NCI-H1417 (cell line): Measurements from ENCODE around the gene CD22.

Source experiments
- DNase-seq, 3 experiments: peaks; one replicate each; lab custom pipeline; 2025; lab: John Stamatoyannopoulos, UW

CD22 gene

DNA sequence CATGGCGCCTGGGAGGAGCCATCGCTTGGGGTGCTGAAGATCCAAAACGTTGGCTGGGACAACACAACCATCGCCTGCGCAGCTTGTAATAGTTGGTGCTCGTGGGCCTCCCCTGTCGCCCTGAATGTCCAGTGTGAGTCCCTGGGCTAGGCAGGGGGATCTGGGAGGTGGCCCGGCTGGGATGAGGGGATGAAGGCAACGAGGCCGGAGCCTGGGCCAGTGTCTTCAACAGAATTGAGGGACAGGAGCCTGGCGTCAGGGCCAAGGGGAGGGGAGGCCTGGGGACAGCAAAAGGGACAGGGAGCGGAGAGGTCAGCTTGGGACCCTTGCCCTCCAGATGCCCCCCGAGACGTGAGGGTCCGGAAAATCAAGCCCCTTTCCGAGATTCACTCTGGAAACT, 12.0 kb downstream of the CD22 start:
- DNase-seq, result no peak

DNA sequence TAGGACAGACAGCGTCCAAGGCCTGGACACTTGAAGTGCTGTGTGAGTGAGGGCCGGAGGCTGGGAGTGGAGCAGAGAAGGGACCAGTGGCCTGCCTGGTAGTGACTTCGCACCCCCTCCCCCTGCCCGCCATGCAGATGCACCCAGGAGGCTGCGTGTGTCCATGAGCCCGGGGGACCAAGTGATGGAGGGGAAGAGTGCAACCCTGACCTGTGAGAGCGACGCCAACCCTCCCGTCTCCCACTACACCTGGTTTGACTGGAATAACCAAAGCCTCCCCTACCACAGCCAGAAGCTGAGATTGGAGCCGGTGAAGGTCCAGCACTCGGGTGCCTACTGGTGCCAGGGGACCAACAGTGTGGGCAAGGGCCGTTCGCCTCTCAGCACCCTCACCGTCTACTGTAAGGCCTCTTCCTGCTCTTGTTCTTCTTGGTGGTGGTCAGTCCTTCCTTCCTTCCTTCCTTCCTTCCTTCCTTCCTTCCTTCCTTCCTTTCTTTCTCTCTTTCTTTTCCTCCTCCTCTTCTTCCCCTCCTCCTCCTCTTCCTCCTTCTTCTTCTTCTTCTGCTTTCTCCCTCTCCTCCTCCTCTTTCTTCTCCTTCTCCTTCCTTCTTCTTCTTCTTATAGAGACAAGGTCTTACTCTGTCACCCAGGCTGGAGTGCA, 12.7 kb downstream of the CD22 start:
- no peak for DNase-seq

DNA sequence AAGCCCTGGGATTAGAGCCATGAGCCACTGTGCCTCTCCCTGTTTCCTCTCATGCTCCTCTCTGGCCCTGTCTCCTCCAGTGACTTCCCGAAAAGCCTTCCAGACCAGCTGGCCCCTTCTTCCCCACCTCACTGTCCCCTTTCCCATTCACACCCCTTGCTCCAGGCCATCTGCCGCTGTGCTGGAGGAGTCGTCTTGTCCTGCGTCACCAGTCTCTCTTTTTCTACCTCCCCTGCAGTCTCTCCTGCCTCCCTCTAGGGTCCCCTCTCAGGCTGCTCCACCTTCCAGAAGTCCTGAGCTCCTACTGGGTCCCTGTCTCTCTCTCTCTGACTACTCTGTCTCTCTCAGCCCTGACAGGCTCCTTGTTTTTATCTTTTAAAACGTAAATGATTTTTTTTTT, 13.4 kb downstream of the CD22 start:
- DNase-seq, result no peak

DNA sequence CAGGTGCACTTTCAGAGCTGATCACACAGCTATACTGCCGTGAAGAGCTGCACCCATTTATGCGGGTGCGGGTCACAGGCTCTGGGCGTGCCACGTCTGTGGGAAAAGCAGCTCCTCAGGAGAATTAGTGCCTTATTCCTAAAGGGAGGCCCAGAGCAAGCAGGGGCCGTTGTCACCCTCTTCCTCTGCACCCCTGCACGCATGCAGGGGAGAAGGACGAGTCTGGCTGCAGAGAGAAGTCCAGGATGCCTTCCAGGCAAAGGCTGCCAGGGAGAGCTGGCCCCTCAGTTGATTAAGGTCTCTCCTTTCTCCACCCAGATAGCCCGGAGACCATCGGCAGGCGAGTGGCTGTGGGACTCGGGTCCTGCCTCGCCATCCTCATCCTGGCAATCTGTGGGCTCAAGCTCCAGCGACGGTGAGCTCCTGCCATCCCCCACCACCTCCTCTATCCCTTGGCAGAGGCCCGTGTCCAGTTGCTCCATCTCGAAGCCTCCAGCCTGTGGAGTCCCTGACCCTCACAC, 15.6 kb downstream of the CD22 start:
- DNase-seq, result no peak

DNA sequence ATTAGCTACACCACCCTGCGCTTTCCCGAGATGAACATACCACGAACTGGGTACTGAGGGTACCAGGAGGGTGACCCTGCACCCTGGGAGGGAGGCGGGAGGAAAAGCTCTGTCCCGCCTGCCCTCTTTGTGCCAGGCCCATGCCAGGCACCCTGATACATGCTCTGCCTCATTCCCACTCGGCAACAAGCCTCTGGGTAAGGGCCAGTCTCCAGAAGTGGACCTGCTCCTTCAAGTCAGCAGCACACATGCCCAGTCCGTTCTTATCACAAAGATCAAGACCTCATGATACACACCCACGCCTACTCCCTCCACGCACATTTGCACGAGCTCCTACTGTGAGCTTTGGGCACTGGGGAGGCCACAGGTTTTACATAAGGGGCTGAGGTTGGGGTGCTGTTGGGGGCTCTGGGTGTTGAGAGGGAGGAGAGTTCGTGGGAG, 16.7 kb downstream of the CD22 start:
- DNase-seq, result no peak

DNA sequence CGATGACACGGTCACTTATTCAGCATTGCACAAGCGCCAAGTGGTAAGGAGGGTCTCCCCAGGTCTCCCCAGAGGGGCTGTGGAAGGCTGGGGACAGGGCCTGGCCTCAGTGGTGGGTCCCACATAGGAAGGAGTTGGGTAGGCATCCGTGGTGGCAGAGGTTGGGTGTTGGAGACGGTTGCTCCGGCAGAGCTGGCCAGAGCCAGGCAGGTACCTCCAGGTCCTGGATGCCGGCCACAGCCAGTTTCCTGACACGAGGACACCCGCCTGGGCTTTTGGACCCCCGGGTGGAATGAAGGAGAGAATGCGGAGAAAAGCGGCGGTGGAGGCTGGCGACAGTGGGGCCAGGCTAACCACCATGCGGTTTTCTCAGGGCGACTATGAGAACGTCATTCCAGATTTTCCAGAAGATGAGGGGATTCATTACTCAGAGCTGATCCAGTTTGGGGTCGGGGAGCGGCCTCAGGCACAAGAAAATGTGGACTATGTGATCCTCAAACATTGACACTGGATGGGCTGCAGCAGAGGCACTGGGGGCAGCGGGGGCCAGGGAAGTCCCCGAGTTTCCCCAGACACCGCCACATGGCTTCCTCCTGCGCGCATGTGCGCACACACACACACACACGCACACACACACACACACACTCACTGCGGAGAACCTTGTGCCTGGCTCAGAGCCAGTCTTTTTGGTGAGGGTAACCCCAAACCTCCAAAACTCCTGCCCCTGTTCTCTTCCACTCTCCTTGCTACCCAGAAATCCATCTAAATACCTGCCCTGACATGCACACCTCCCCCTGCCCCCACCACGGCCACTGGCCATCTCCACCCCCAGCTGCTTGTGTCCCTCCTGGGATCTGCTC, 17.4 kb downstream of the CD22 start:
- no peak for DNase-seq

DNA sequence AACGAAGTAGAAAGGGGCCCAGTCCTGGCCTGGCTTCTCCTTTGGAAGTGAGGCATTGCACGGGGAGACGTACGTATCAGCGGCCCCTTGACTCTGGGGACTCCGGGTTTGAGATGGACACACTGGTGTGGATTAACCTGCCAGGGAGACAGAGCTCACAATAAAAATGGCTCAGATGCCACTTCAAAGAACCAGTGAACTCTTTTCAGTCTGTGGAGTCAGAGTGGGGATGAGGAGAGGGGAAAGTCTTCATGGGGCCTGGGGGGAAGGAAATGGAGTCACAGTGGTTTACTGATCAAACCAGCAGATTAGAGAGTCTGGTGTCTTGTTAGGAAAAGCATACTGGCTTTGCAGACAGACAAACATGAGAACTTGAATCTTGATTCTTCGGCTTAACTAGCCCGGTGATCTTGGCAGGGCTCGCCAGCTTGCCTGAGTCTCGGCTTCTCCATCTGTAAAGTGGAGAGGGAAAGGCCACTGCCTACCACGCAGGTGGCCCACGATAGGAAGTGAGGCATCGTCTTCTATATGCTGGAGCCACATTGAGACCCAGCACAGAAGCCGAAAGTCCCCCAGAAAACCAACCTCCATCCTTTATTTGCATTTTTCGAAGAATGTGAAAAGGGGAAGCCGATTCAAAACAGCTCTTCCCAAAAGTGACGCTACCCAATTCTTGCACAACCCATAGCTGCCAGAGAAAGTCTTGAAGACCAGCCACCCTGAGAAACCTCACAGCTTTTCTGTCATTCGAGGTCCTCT, 18.4 kb downstream of the CD22 start, which contains the start of gene FFAR1:
Gene FFAR1, plus strand, starts transcription at position 732 of the 759 bp plus-strand sequence. CDS start 3,650 bp downstream, outside the sequence.
- no peak for DNase-seq

DNA sequence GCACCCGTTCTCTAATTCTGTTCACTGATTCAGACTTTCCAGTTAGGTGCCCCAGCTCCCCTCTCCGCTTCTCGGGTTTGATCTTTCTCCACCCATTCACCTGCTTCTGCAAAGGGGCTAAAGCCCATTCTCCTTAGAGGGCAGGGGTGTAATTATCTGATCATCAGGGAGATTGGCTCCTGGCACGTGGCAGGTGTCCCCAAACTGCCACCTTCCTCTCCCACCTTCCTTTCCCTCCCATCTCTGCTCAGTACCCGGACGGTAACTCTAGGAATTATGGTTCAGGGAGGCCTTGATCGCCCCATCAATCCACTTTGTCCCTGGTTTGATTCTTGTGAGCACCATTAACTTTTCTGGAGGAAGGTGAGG, 18.9 kb downstream of the CD22 start:
- no peak for DNase-seq

DNA sequence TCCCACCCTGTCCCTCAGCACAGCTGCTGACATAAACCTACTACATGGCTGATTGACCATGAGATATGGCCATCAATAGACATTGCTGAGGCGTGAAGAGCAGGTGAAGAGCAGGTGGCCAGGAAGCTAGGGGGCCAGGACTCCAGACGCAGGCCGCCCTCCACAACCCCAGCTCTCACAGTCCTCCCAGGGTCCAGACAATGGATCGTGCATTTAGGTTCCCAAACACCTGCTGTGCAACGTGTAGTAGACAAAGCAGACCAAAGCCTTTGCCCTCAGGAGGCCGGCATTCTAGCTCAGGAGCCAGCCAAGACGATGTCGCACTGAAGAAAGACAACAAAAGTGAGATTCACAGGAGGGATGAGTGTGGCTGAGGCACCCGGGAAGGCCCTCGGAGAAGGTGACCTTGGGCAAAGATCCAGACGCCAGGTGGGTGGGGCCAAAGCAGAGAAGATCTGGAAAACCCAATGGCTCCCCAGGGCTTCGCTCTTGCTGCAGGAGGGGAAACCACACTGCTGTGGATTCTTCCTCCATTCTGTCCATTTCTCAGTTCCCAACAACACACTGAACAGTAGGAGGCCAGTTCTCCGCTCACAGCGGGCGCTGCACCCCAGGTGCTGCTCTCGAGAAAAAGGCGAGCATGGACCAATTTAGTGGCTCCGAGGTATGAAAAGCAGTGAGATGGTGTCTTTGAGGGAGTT, 20.1 kb downstream of the CD22 start:
- peak in 1 of 3 experiments; percentile 40 for DNase-seq

DNA sequence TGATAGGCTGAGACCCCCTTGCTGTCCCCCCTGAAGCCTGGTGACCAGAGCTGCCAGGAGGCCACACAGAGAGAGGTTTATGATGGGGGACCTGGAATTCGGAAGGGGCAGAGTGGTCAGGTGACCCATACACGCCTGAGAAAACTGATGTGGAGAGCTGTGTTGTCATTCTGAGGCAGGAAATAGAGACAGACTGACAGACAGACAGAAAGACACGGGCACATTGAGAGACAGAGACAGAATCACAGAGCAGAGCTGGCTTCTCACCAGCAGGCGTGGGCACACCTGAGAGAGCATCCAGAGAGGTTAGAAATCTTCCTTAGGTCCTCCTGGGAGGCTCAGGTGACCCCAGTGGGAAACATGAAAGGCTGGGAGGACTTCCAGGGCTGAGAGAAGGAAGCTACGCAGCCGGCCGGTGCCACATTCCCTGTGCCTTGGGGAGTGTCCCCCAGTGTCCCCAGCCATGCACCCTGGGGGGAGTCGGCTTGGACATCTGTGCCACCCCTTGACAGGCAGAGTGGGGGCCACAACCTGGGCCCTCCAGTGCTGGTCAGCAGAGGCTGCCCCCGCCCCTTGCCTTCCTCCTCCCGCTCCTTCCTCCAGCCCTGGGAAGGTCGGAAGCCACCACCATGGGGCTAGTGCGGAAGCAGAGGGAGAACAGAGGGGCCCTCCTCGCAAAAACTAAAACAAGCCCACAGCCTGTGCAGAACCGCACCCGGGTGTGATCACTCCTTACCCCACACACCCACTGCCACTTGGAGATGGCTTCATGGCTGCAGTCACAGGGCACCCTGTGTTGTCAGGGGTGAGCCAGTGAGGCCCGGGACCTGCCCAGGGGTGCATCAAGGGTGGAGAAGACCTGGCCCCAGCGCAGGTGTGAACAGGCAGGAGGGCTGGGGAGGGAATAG, 20.9 kb downstream of the CD22 start:
- no peak for DNase-seq

DNA sequence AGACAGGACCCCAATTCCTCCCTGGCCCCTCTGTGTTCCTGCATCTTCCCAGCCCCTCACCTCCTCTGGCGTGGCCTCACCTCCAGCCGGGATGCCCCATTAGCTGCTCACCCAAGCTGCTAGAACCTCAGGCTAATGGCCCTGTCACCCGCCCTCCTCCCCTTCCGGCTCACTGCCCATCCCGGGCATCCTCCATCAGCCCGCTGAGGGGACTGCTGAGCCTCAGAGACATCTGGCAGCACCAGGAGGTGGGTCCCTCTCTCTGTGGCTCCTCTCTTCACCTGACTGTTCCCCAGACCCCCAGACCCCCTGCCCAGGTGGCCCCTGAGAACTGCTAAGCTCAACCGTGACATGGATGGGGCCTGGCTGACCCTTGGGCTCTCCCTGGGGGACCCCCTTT, 21.6 kb downstream of the CD22 start:
- no peak for DNase-seq

DNA sequence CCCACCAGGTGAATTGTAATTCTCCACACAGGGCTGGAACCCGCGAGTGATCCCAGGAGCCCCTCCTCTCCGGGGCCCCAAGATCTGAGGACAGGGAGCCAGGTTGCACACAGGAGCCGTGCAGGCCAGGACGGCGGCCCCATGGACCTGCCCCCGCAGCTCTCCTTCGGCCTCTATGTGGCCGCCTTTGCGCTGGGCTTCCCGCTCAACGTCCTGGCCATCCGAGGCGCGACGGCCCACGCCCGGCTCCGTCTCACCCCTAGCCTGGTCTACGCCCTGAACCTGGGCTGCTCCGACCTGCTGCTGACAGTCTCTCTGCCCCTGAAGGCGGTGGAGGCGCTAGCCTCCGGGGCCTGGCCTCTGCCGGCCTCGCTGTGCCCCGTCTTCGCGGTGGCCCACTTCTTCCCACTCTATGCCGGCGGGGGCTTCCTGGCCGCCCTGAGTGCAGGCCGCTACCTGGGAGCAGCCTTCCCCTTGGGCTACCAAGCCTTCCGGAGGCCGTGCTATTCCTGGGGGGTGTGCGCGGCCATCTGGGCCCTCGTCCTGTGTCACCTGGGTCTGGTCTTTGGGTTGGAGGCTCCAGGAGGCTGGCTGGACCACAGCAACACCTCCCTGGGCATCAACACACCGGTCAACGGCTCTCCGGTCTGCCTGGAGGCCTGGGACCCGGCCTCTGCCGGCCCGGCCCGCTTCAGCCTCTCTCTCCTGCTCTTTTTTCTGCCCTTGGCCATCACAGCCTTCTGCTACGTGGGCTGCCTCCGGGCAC, 22.6 kb downstream of the CD22 start:
- no peak for DNase-seq

DNA sequence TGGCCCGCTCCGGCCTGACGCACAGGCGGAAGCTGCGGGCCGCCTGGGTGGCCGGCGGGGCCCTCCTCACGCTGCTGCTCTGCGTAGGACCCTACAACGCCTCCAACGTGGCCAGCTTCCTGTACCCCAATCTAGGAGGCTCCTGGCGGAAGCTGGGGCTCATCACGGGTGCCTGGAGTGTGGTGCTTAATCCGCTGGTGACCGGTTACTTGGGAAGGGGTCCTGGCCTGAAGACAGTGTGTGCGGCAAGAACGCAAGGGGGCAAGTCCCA, 23.1 kb downstream of the CD22 start:
- no peak for DNase-seq

DNA sequence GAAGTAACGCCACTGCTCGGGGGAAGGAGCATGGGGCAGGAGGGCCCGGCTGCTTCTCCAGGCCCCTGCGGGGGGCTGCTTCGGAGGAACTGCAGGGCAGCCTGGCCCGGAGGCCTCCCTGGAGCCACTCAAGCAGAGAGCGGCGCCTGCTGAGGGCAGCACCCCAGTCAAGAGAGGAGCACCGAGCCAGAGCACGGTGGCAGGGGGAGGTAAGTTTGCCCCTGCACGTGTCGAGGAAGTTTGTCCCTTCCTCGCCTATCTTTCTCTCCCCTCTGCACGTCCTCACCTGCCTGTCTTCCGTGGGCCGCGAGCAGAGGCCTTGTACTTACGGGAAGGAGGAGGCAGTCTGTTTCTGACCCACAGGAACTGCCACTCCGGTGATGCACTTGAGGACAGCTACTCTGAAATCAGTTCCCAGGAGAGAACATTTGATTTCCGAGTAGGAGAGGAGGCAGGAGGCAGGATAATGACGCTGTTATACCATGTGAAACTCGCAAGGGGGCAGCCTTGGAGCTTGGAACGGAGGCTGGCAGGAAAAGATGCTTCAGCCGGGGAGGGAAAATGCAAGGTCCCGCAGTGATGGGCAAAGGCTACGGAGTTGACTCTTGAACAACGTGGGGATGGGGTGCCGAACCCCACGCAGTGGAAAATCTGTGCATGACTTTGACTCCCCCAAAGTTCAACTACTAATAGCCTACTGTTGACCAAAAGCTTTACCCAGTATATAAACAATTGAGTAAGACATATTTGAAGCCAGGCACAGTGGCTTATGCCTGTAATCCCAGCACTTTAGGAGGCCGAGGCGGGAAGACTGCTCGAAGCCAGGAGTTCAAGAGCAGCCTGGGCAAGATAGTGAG, 23.7 kb downstream of the CD22 start:
- peak; percentile 47 to 80 (median 74) for DNase-seq

DNA sequence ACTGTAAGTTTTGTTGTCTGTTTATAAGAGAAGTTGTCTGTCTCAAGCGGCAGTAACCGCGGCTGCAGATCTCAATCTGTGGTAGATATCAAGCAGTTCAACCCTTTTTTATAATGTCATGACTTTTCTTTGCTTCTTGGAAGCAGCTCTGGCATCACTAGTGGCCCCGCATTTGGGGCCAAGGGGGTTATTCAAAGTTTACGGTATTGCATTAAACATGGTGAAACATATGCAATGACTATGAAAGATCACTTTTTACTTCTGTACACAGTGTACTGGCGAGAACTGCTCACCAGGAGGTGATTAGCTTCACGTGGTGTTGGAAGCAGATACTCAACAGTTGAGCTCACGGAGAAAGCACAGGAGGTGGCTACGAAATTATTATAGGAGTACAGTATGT, 24.6 kb downstream of the CD22 start:
- DNase-seq, result no peak

DNA sequence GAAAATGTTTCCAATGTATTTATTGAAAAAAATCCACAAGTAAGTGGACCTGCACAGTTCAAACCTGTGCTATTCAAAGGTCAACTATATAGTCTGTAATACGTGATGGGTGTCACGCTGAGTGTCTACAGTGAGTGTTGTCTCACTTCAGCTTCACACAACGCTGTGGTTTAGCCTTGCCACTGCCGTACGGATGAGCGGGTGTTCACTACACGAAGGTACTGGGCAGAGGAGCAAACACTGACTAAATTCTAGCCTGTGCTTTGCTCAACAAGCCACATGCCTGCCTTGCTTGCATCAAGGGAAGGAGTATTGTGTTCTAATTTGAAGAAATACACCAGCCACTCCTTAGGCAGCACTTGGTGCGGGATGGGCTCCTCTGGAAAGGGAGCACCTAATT, 25.9 kb downstream of the CD22 start:
- DNase-seq, result no peak

DNA sequence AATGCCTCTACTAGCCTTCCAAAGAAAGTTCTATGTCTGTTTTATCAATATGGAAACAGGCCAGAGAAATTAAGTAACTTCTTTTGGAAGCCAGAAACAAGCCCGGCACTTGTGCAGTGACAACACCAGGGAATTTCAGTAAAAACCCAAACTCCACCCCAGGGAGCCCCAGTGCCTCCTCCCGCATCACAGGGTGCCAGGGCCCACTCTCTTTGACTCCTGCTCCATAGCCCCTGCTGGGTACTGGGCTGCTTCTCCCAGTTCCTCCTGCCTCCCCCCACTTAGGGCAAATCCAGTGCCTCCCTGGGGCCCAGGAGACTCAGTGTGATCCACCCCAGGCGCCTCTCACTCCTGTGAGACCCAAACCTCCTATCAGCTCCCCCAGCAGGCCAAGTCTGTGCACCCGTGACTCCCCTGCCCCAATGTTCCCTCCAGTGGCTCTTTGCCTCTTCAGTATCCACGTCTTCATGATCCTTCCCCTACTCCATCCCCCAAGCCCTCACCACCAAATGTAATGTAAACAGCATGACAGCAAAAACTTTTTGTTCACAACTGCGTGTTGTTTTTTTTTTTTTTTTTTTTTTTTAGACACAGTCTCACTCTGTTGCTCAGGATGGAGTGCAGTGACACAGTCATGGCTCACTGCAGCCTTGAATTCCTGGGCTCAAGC, 26.9 kb downstream of the CD22 start:
- DNase-seq, result no peak

DNA sequence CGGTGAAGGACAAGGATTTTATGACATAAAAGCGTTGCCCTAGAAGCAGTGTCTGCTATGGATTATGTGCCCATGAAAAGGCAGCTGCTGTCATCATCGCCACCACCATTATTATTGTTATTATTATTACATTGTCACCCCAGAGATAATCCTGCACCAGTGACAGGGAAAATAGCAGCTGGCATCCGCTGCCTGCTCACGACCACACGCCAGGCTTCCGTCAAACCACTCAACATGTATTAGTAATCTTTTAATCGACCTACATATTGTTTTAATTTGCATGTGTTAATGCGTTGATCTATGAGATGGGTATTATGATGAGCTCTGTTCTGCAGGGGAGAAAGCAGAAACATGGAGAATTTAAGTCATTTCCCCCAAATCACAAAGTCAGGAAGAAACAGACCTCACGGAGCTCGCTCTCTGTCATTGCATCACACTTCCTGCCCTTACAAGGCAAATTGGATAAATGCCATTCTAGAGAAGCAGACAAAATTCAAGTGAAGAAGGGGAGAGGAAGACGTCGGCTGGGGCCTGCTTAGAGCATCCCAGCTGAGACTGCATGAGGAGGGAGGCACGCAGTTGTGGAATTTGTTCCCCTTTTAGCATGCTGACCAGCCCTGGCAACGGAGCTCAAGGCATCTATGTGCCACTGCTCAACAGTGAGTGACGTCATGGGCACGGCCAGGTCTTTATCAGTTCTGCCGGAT, 29.0 kb downstream of the CD22 start, which contains the start of gene FFAR3:
Gene FFAR3, plus strand, starts transcription at position 594 of the 707 bp plus-strand sequence. CDS start 431 bp downstream, outside the sequence.
- peak in 1 of 3 experiments; percentile 20 for DNase-seq
